B cell (primary cell): ENCODE measurements around the gene BNIP3. TPM values are rescaled to one million over a fixed set of nuclear protein-coding genes. Genes with fewer than 3 reads are reported as not detected.

Experiments used
- ATAC-seq: fragments of 200-7000 bp; cut with Tn5 transposase; one replicate; pipeline ENCODE4 v1.10.0; 2021; ENCODE audit warnings: low read depth, mild to moderate bottlenecking, moderate number of reproducible peaks, moderate library complexity
- CTCF ChIA-PET: fragments of 350-600 bp; sonication (Branson Sonifier 250); formaldehyde crosslinking; loops from one replicate; lab custom pipeline; 2021; ENCODE audit warnings: antibody characterized with exemption, inconsistent platforms; lab: Charles Lee
- POLR2A ChIA-PET: fragments of 350-600 bp; sonication (Branson Sonifier 250); formaldehyde crosslinking; loops from one replicate; lab custom pipeline; 2021; ENCODE audit warnings: antibody characterized with exemption; lab: Charles Lee
- DNase-seq: peaks from one replicate; pipeline ENCODE4 v3.0.0; 2013
- H2AFZ ChIP-seq: 2 replicates; pipeline ENCODE4 v1.6.1; 2012; ENCODE audit warnings: mild to moderate bottlenecking, low read depth, low read length; ENCODE audit not compliant: insufficient read depth, poor library complexity, severe bottlenecking
- H3K27ac ChIP-seq, 2 donors: 1 replicate in 1 of 2; 2 replicates in 1 of 2; pipeline ENCODE4 v1.5.1; 2012 to 2013; ENCODE audit warnings: low read length in 2 of 2, mild to moderate bottlenecking in 2 of 2, moderate library complexity in 1 of 2
- H3K27me3 ChIP-seq, 4 experiments: fragments of 200-600 bp in 1 of 4; sonication (generic) in 1 of 4; replicated peaks in 1 of 4; 1 replicate in 2 of 4; 2 replicates in 2 of 4; pipeline versions ENCODE4 v1.6.1 to v1.7.0; 2013 to 2016; ENCODE audit warnings: low read length in 3 of 4, mild to moderate bottlenecking in 2 of 4, mixed read lengths in 1 of 4, moderate library complexity in 1 of 4; ENCODE audit not compliant: insufficient read depth in 4 of 4, control insufficient read depth in 3 of 4; ENCODE audit errors: control extremely low read depth in 1 of 4
- H3K36me3 ChIP-seq, 2 experiments: replicated peaks in 1 of 2; 1 replicate in 1 of 2; 2 replicates in 1 of 2; pipeline versions ENCODE4 v1.6.1 to v1.7.1; 2013; ENCODE audit warnings: low read length in 1 of 2; ENCODE audit not compliant: insufficient read depth in 2 of 2, control insufficient read depth in 1 of 2; ENCODE audit errors: control extremely low read depth in 1 of 2, extremely low read depth in 1 of 2
- H3K4me1 ChIP-seq, 2 donors: fragments of 200-600 bp in 1 of 2; sonication (generic) in 1 of 2; 1 replicate in 1 of 2; 2 replicates in 1 of 2; pipeline versions ENCODE4 v1.5.1 to v1.6.1; 2013 to 2017; ENCODE audit warnings: low read length in 2 of 2; ENCODE audit not compliant: control insufficient read depth in 2 of 2, insufficient read depth in 2 of 2
- H3K4me2 ChIP-seq: replicated peaks from 2 replicates; pipeline ENCODE3; 2012; ENCODE audit warnings: mild to moderate bottlenecking, low read depth, low read length; ENCODE audit not compliant: poor library complexity, severe bottlenecking
- H3K4me3 ChIP-seq, 5 experiments: fragments of 200-600 bp in 1 of 5; sonication (generic) in 1 of 5; 1 replicate in 3 of 5; 2 replicates in 2 of 5; pipeline versions ENCODE4 v1.5.1 to v1.7.0; 2011 to 2016; ENCODE audit warnings: low read length in 4 of 5, mild to moderate bottlenecking in 4 of 5, low read depth in 2 of 5, control low read depth in 1 of 5, moderate library complexity in 1 of 5; ENCODE audit not compliant: insufficient read depth in 1 of 5; ENCODE audit errors: control extremely low read depth in 1 of 5, extremely low read depth in 1 of 5
- H3K79me2 ChIP-seq: fragments of 200-600 bp; sonication (generic); one replicate; pipeline ENCODE4 v1.6.0; 2016; ENCODE audit warnings: low read length; ENCODE audit not compliant: control insufficient read depth, insufficient read depth
- H3K9ac ChIP-seq: fragments of 200-600 bp; sonication (generic); 2 replicates; pipeline ENCODE4 v1.6.1; 2017; ENCODE audit warnings: mild to moderate bottlenecking, low read length, moderate library complexity
- H3K9me3 ChIP-seq, 3 donors: one replicate each; pipeline versions ENCODE4 v1.6.1 to v1.7.1; 2013; ENCODE audit warnings: low read length in 2 of 3; ENCODE audit not compliant: control insufficient read depth in 2 of 3, insufficient read depth in 1 of 3; ENCODE audit errors: control extremely low read depth in 1 of 3
- H4K20me1 ChIP-seq: 2 replicates; pipeline ENCODE4 v1.6.0; 2012; ENCODE audit warnings: mild to moderate bottlenecking, low read length; ENCODE audit not compliant: insufficient read depth, control insufficient read depth, poor library complexity, severe bottlenecking
- H3K27ac Mint-ChIP-seq: one replicate; pipeline ENCODE4 v1.8.0; 2021; ENCODE audit warnings: mixed read lengths
- H3K27me3 Mint-ChIP-seq: one replicate; pipeline ENCODE4 v1.8.0; 2021; ENCODE audit warnings: mixed read lengths
- H3K4me1 Mint-ChIP-seq: one replicate; pipeline ENCODE4 v1.8.0; 2021; ENCODE audit warnings: mixed read lengths
- H3K4me3 Mint-ChIP-seq: one replicate; pipeline ENCODE4 v1.8.0; 2021; ENCODE audit warnings: mixed read lengths
- H3K9me3 Mint-ChIP-seq: one replicate; pipeline ENCODE4 v1.8.0; 2022; ENCODE audit warnings: mixed read lengths; ENCODE audit not compliant: insufficient read depth
- CTCF ChIP-seq: fragments of 200-600 bp; IDR thresholded peaks from one replicate; pipeline ENCODE4 v1.8.0; 2022; ENCODE audit warnings: antibody characterized with exemption, mild to moderate bottlenecking
- EZH2 ChIP-seq: IDR thresholded peaks from 2 replicates; pipeline ENCODE4 v1.6.1; 2012; ENCODE audit warnings: borderline replicate concordance, low read depth, mild to moderate bottlenecking, moderate library complexity, low read length; ENCODE audit not compliant: insufficient read depth, poor library complexity, severe bottlenecking
- WGBS: methylation state at CpG from one replicate; pipeline ENCODE4 v1.1.5; 2013; ENCODE audit warnings: missing lambda C conversion rate; ENCODE audit not compliant: insufficient coverage; 5-methylcytosine and 5-hydroxymethylcytosine counted together
- intact Hi-C: fragments of 100-400 bp; cut with micrococcal nuclease; formaldehyde crosslinking; loops from one replicate; pipeline ENCODE4 v1.10.0; 2022
- polyA plus RNA-seq: library from polyadenylated mRNA; depleted of rRNA; stranded (reverse); fragments of >200 nt; gene quantifications from 2 replicates; pipeline ENCODE4 v1.2.3, GENCODE V29; 2012
- total RNA-seq, 2 donors: library from RNA; stranded (reverse); fragments of 120-200 nt in 1 of 2; gene quantifications; 1 replicate in 1 of 2; 2 replicates in 1 of 2; pipeline versions ENCODE4 v1.2.3 to v1.2.4, GENCODE V29; 2013 to 2022

BNIP3 gene
- total and polyA plus RNA-seq, 2 donors (not counting 1 experiment from before 2014, with no cell fraction given): 7.1 to 10.9 TPM

- ChIA-PET CTCF (interaction anchor here (1.0 kb wide), 1 partner anchor 19 kb away, joined by 3 read pairs; no protein-coding TSS in a partner anchor), POLR2A (no interaction called here)
- Histone ChIP-seq H3K4me2 (no peak overlapping the region), H2AFZ (no peak overlapping the region), H3K4me1 (no peaks in the 10 kb centered on the region), H3K9me3 (peaks cover 0 to 5% (median 0%) of the 10 kb centered on the region in 3 donors), H4K20me1 (no peaks in the 10 kb centered on the region), H3K9ac (no peak overlapping the region), H3K79me2 (no peaks in the 10 kb centered on the region), H3K27me3 (peaks cover 0 to 2% (median 0%) of the 10 kb centered on the region in 4 experiments), H3K4me3 (no peak overlapping the region), H3K36me3 (no peaks in the 10 kb centered on the region), H3K27ac (no peak overlapping the region)
- no peaks in the 10 kb centered on the region for H3K9me3 Mint-ChIP-seq
- H3K4me3 Mint-ChIP-seq: no peak overlapping the region
- H3K27ac Mint-ChIP-seq: no peak overlapping the region
- no peaks in the 10 kb centered on the region for H3K4me1 Mint-ChIP-seq
- WGBS: 72% methylated on average over 8 of the region's 10 CpGs
- TF ChIP-seq EZH2: no peak
- TF ChIP-seq CTCF: no peak
- ATAC-seq (no peak), DNase-seq (no peak)
- intact Hi-C loops: no loop called here
- H3K27me3 Mint-ChIP-seq: peaks cover 25% of the 10 kb centered on the region
Measured at GRCh38 chr10:132004052-132004451, 22.3 kb upstream of the BNIP3 start.

DNA sequence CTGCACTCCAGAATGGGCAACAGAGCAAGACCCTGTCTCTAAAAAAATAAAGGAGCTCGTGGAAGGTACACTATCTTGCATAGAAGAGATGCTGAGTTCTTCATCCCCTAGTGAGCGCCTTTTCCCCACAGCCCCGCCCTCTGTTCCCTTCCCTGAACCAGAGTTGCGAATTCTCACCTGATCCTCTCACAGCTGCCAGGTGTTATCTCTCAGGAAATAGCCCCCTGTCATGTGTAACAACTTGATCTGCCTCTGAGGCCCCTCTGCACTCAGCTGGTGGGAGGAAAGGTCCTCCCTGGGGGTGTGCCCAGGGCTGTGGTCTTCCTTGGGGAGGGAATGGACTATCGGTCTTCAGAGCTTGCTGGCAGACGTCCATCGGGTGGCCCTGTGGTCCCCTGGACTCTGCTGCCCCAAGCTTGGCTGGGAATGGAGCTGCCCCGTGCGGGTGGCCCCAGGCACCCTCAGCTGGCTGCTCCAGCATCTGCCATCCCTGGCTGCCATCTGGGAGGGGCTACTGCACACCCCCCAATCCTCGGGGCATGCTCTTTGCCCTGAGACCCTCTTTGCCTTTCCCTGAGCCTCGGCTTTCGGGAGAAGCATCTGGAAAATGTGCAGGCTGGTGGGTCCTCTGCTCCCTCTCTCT lies 21.7 kb upstream of the BNIP3 start:
- Mint-ChIP-seq H3K27me3 (peaks cover 20% of the 10 kb centered on the region), H3K4me3 (no peak overlapping the region), H3K27ac (no peak overlapping the region), H3K4me1 (no peaks in the 10 kb centered on the region), H3K9me3 (no peaks in the 10 kb centered on the region)
- no peaks in the 10 kb centered on the region for H3K27me3 ChIP-seq
- no peak overlapping the region for H3K27ac ChIP-seq
- H3K9ac ChIP-seq: no peak overlapping the region
- 84% methylated on average over 11 of the region's 12 CpGs for WGBS
- H4K20me1 ChIP-seq: no peaks in the 10 kb centered on the region
- H3K9me3 ChIP-seq: peaks cover 0 to 5% (median 0%) of the 10 kb centered on the region in 3 donors
- no peak for ATAC-seq
- no peak overlapping the region for H3K4me3 ChIP-seq
- H2AFZ ChIP-seq: no peak overlapping the region
- no peaks in the 10 kb centered on the region for H3K79me2 ChIP-seq
- H3K4me1 ChIP-seq: no peaks in the 10 kb centered on the region
- intact Hi-C loops: no loop called here
- CTCF ChIA-PET: no interaction called here
- POLR2A ChIA-PET: no interaction called here
- H3K36me3 ChIP-seq: no peaks in the 10 kb centered on the region
- TF ChIP-seq EZH2: no peak
- TF ChIP-seq CTCF: no peak
- no peak overlapping the region for H3K4me2 ChIP-seq
- no peak for DNase-seq
